HepG2 (cell line): Measurements from ENCODE around the gene MTCL1. TPM values are rescaled to one million over a fixed set of nuclear protein-coding genes. Genes with fewer than 3 reads are reported as not detected.

Experiments
- ATAC-seq: fragments of 200-7000 bp; cut with Tn5 transposase; 3 replicates; pipeline ENCODE4 v1.9.1; 2020; ENCODE audit warnings: mild to moderate bottlenecking, moderate library complexity
- BruUV-seq: library from RNA; stranded (reverse); fragments of 400-500 nt; replicated peaks from 2 replicates; lab custom pipeline; 2021; lab: Mats Ljungman, UMichigan
- CTCF ChIA-PET: fragments of 300-600 bp; formaldehyde crosslinking; extraction: SDS; loops from one replicate; lab custom pipeline; 2021; ENCODE audit warnings: low total read pairs, inconsistent platforms, low intra/inter-chr PET ratio; lab: Yijun Ruan, JAX
- POLR2A ChIA-PET: fragments of 350-600 bp; sonication (Branson Sonifier 250); formaldehyde crosslinking; loops from one replicate; lab custom pipeline; 2020; ENCODE audit warnings: antibody characterized with exemption, inconsistent platforms; lab: Yijun Ruan, JAX
- DNase-seq: peaks from one replicate; pipeline ENCODE4 v3.0.0-alpha.2; 2015; ENCODE audit warnings: low spot score
- FAIRE-seq: peaks from 3 replicates; lab custom pipeline; 2011; peaks lifted over from hg19 to GRCh38; lab: Jason Lieb, UNC
- H2AFZ ChIP-seq: one replicate; pipeline ENCODE4 v1.6.1; 2011; ENCODE audit warnings: low read length, inconsistent platforms
- H3K27ac ChIP-seq: fragments of 300-600 bp; 3 replicates; pipeline ENCODE4 v1.8.0; 2011; ENCODE audit warnings: mixed run types, mild to moderate bottlenecking, mixed read lengths, low read length, inconsistent platforms; ENCODE audit not compliant: insufficient read depth; ENCODE audit errors: extremely low read length
- H3K27me3 ChIP-seq, 2 experiments: fragments of 200-600 bp in 1 of 2; 2 replicates in 1 of 2; 3 replicates in 1 of 2; pipeline versions ENCODE4 v1.6.0 to v1.8.0; 2011; ENCODE audit warnings: low read length in 2 of 2, mild to moderate bottlenecking in 2 of 2, moderate library complexity in 2 of 2, inconsistent platforms in 1 of 2; ENCODE audit not compliant: insufficient read depth in 2 of 2, control insufficient read depth in 1 of 2
- H3K36me3 ChIP-seq, 2 experiments: fragments of 200-600 bp in 1 of 2; replicated peaks in 1 of 2; 2 replicates in 1 of 2; 3 replicates in 1 of 2; pipeline versions ENCODE4 v1.5.1 to v1.8.0; 2011; ENCODE audit warnings: low read length in 2 of 2, inconsistent platforms in 1 of 2; ENCODE audit not compliant: insufficient read depth in 2 of 2, control insufficient read depth in 1 of 2
- H3K4me1 ChIP-seq: 2 replicates; pipeline ENCODE4 v1.5.1; 2012; ENCODE audit warnings: low read length, inconsistent platforms; ENCODE audit not compliant: insufficient read depth
- H3K4me2 ChIP-seq: 2 replicates; pipeline ENCODE4 v1.6.0; 2011; ENCODE audit warnings: low read depth, low read length, inconsistent platforms
- H3K4me3 ChIP-seq, 3 experiments: fragments of 200-600 bp in 1 of 3; sonication (generic), shearing (Covaris generic) in 1 of 3; replicated peaks in 1 of 3; 2 replicates each; pipeline ENCODE4 v1.5.1; 2011 to 2016; ENCODE audit warnings: low read length in 3 of 3, inconsistent platforms in 2 of 3, low read depth in 2 of 3, mild to moderate bottlenecking in 2 of 3, control low read depth in 1 of 3, mixed read lengths in 1 of 3; ENCODE audit not compliant: insufficient read depth in 1 of 3
- H3K79me2 ChIP-seq: one replicate; pipeline ENCODE4 v1.6.1; 2011; ENCODE audit warnings: low read length, inconsistent platforms; ENCODE audit not compliant: insufficient read depth
- H3K9ac ChIP-seq: 2 replicates; pipeline ENCODE4 v1.6.0; 2011; ENCODE audit warnings: mild to moderate bottlenecking, low read depth, low read length, inconsistent platforms; ENCODE audit not compliant: insufficient read depth
- H3K9me3 ChIP-seq: 2 replicates; pipeline ENCODE4 v1.5.1; 2012; ENCODE audit warnings: mild to moderate bottlenecking, low read length
- H4K20me1 ChIP-seq: 2 replicates; pipeline ENCODE4 v1.6.0; 2011; ENCODE audit warnings: inconsistent platforms, mild to moderate bottlenecking, low read length, moderate library complexity; ENCODE audit not compliant: insufficient read depth
- KLF16 ChIP-seq, 2 experiments: sonication (generic) in 1 of 2; formaldehyde crosslinking in 1 of 2; IDR thresholded peaks; 2 replicates each; pipeline versions ENCODE4 v1.6.1 to v1.8.0; 2016 to 2023; ENCODE audit warnings: missing genetic modification reagents in 2 of 2, missing compliant biosample characterization in 1 of 2
- ZEB1 ChIP-seq: IDR thresholded peaks from 2 replicates; pipeline ENCODE4 v1.6.1; 2012; ENCODE audit warnings: mild to moderate bottlenecking, low read depth, inconsistent platforms; ENCODE audit not compliant: insufficient replicate concordance
- ZNF17 ChIP-seq: sonication (generic); formaldehyde crosslinking; IDR thresholded peaks from 2 replicates; pipeline ENCODE4 v1.5.0; 2020; ENCODE audit warnings: mild to moderate bottlenecking, missing genetic modification reagents
- ZNF180 ChIP-seq: sonication (generic); formaldehyde crosslinking; IDR thresholded peaks from 2 replicates; pipeline ENCODE4 v1.4.0; 2020; ENCODE audit warnings: low read depth, missing genetic modification reagents, borderline replicate concordance
- ZNF275 ChIP-seq: sonication (generic); formaldehyde crosslinking; IDR thresholded peaks from 2 replicates; pipeline ENCODE4 v1.8.0; 2022; ENCODE audit warnings: missing genetic modification reagents, mild to moderate bottlenecking, inconsistent platforms, borderline replicate concordance
- ZNF318 ChIP-seq: sonication (generic); formaldehyde crosslinking; IDR thresholded peaks from 2 replicates; pipeline ENCODE4 v1.4.0; 2020; ENCODE audit warnings: mild to moderate bottlenecking, missing genetic modification reagents
- ZNF546 ChIP-seq: sonication (generic); formaldehyde crosslinking; conservative IDR thresholded peaks from 2 replicates; pipeline ENCODE4 v1.8.1; 2023; ENCODE audit warnings: mild to moderate bottlenecking, missing genetic modification reagents
- WGBS: methylation state at CpG from one replicate; pipeline ENCODE4 v1.1.6; 2017; ENCODE audit warnings: low lambda C conversion rate; 5-methylcytosine and 5-hydroxymethylcytosine counted together
- in situ Hi-C: cut with HindIII; loops from 2 replicates; pipeline ENCODE4 v1.10.0; 2017; ENCODE audit warnings: low pct_unique_long_range_greater_than_20kb; ENCODE audit not compliant: extremely low pct_ligation_motif_present
- intact Hi-C: fragments of 100-400 bp; cut with micrococcal nuclease; formaldehyde crosslinking; loops from one replicate; pipeline ENCODE4 v1.10.0; 2022; ENCODE audit not compliant: unreplicated experiment
- polyA plus RNA-seq, 8 experiments: library from polyadenylated mRNA; depleted of rRNA in 3 of 8; stranded (reverse) in 7 of 8; unstranded in 1 of 8; fragments of >200 nt; fragmentation: Illumina TruSeq in 4 of 8; extraction: Trizol in 4 of 8; gene quantifications; 2 replicates each; pipeline versions ENCODE4 v1.2.1 to v1.2.3, GENCODE V29; 2011 to 2016; ENCODE audit warnings: low read depth in 4 of 8, missing spikeins in 1 of 8, mixed read lengths in 1 of 8; ENCODE audit not compliant: insufficient read depth in 1 of 8
- total RNA-seq, 5 experiments: library from RNA; depleted of rRNA; stranded (reverse); fragments of >200 nt; fragmentation: Illumina TruSeq; extraction: Trizol; gene quantifications; 2 replicates each; pipeline ENCODE4 v1.2.3, GENCODE V29; 2016; ENCODE audit warnings: low read depth in 1 of 5

The MTCL1 gene
- total and polyA plus RNA-seq, 2 of the 13 experiments (the other 11 are each of a cell fraction or from before 2014, with no cell fraction given): 3.1 to 3.2 TPM

- no peak for FAIRE-seq
- intact Hi-C loops: loop anchor here (5.0 kb wide), 1 partner anchor 973 kb away; no protein-coding TSS in a partner anchor
- POLR2A ChIA-PET: no interaction called here
These were observed 79.9 kb downstream of the MTCL1 start for GRCh38 chr18:8785261-8785660.

GRCh38 chr18:8785855-8786482 lies 80.6 kb downstream of the MTCL1 start:
- Histone ChIP-seq H3K4me1 (peaks cover 13% of the 10 kb centered on the region), H4K20me1 (no peaks in the 10 kb centered on the region), H3K9me3 (no peaks in the 10 kb centered on the region), H3K36me3 (no peaks in the 10 kb centered on the region; a peak in 1 of 5 replicates), H3K4me2 (no peak overlapping the region), H3K27me3 (no peaks in the 10 kb centered on the region), H3K9ac (no peak overlapping the region), H3K4me3 (no peak overlapping the region), H2AFZ (no peak overlapping the region), H3K27ac (no peak overlapping the region), H3K79me2 (no peaks in the 10 kb centered on the region)
- WGBS: 94% methylated on average over 30 of the region's 30 CpGs
- CTCF ChIA-PET: no interaction called here
- ATAC-seq (no peak), DNase-seq (no peak), FAIRE-seq (no peak)
- BruUV-seq: no TSS peak
- POLR2A ChIA-PET: no interaction called here
- intact Hi-C loops: loop anchor here (5.0 kb wide), 1 partner anchor 974 kb away; no protein-coding TSS in a partner anchor
- in situ Hi-C loops: no loop called here
- TF ChIP-seq ZEB1: no peak
- TF ChIP-seq ZNF318 (CRISPR knock-in tag): no peak
- no peak for TF ChIP-seq ZNF180
- TF ChIP-seq ZNF546 (CRISPR knock-in tag): no peak
- TF ChIP-seq ZNF275 (CRISPR knock-in tag): no peak

More at GRCh38 chr18:8785261-8785660, 79.9 kb downstream of the MTCL1 start:
- Histone ChIP-seq H3K4me1 (peaks cover 16% of the 10 kb centered on the region), H3K9ac (no peak overlapping the region), H3K27ac (no peak overlapping the region), H3K9me3 (no peaks in the 10 kb centered on the region), H3K79me2 (no peaks in the 10 kb centered on the region), H3K27me3 (no peaks in the 10 kb centered on the region), H2AFZ (no peak overlapping the region), H4K20me1 (no peaks in the 10 kb centered on the region), H3K4me2 (no peak overlapping the region)
- in situ Hi-C loops: no loop called here
- no peak for ATAC-seq
- 91% methylated on average over 18 of the region's 24 CpGs for WGBS
- DNase-seq: no peak
- CTCF ChIA-PET: no interaction called here
- TF ChIP-seq ZNF17 (CRISPR knock-in tag): no peak
- TF ChIP-seq KLF16 (CRISPR knock-in tag; IDR thresholded peaks at IDR 0.05): no peak
- TF ChIP-seq, all 625 proteins: peak for 0
- H3K36me3 ChIP-seq: no peaks in the 10 kb centered on the region; a peak in 1 of 5 replicates
- BruUV-seq: no TSS peak
- no peak overlapping the region for H3K4me3 ChIP-seq
